Testis (tissue), 2 donors: Measurements from ENCODE around the gene IL15RA.

Source experiments
- CTCF ChIP-seq, 3 experiments: fragments of 450-650 bp in 2 of 3; fragments of 200-600 bp in 1 of 3; sonication (generic) in 1 of 3; IDR thresholded peaks; one replicate each; pipeline ENCODE4 v1.5.1; 2016 to 2019; ENCODE audit warnings: antibody characterized with exemption in 3 of 3, mild to moderate bottlenecking in 2 of 3, moderate library complexity in 1 of 3
- POLR2A ChIP-seq: fragments of 450-650 bp; IDR thresholded peaks from one replicate; pipeline ENCODE4 v1.6.1; 2017; ENCODE audit warnings: antibody characterized with exemption, mild to moderate bottlenecking, moderate library complexity

GRCh38 chr10:5981529-5981928, 4.2 kb upstream of the IL15RA start:
- no peak for TF ChIP-seq CTCF (IDR thresholded peaks at IDR 0.05)
- no peak for TF ChIP-seq POLR2A
